ENCODE results near the gene GRPEL1.
"Not testable (repeated sequence)": the region's sequence is repeated elsewhere in the genome, so short reads cannot be mapped to it uniquely, and the experiment has no call there.

- TF ChIP-seq CTCF (IDR thresholded peaks at IDR 0.05; ENCODE audit: insufficient read depth, low read depth, low read length); EZH2 (IDR thresholded peaks at IDR 0.05; ENCODE audit: insufficient read depth, low read length): not testable (repeated sequence)
Measured at GRCh38 chr4:7079909-7080308, 12.0 kb upstream of the GRPEL1 start.
